HG02798 (cell line): Measurements from ENCODE around the gene SQOR.

ENCODE experiments used
- ATAC-seq: cut with Tn5 transposase; IDR thresholded peaks from one replicate; pipeline ENCODE4 v1.9.1; 2021; ENCODE audit warnings: mild to moderate bottlenecking; ENCODE audit not compliant: unreplicated experiment, poor library complexity

Gene SQOR

GRCh38 chr15:45657254-45657653 is 22.4 kb downstream of the SQOR start:
- ATAC-seq, result no peak

- ATAC-seq, result no peak
These were observed 23.1 kb downstream of the SQOR start for GRCh38 chr15:45657764-45658545.

- ATAC-seq, result no peak
These were observed 25.6 kb downstream of the SQOR start for GRCh38 chr15:45660231-45660979.

- no peak for ATAC-seq
These were observed 27.5 kb downstream of the SQOR start for GRCh38 chr15:45662375-45662774.

GRCh38 chr15:45664451-45664850 is 29.6 kb downstream of the SQOR start:
- ATAC-seq, result no peak

GRCh38 chr15:45665261-45665660 is 30.4 kb downstream of the SQOR start:
- no peak for ATAC-seq

- no peak for ATAC-seq
These were observed 31.5 kb downstream of the SQOR start for GRCh38 chr15:45666119-45666875.

- ATAC-seq, result no peak
These were observed 32.2 kb downstream of the SQOR start for GRCh38 chr15:45667002-45667401.

GRCh38 chr15:45668386-45668785 is 33.6 kb downstream of the SQOR start:
- ATAC-seq, result no peak

GRCh38 chr15:45669422-45669821 is 34.6 kb downstream of the SQOR start:
- no peak for ATAC-seq

- ATAC-seq, result no peak
These were observed 35.3 kb downstream of the SQOR start for GRCh38 chr15:45670091-45670490.

- no peak for ATAC-seq
These were observed 35.7 kb downstream of the SQOR start for GRCh38 chr15:45670511-45670910.

GRCh38 chr15:45674677-45675076 is 39.8 kb downstream of the SQOR start:
- ATAC-seq, result no peak

GRCh38 chr15:45677797-45678196 is 43.0 kb downstream of the SQOR start:
- no peak for ATAC-seq

GRCh38 chr15:45678459-45679178 is 43.8 kb downstream of the SQOR start:
- no peak for ATAC-seq

- ATAC-seq, result no peak
These were observed 49.7 kb downstream of the SQOR start for GRCh38 chr15:45684533-45684932.

GRCh38 chr15:45689616-45690015 is 54.8 kb downstream of the SQOR start:
- ATAC-seq, result no peak

GRCh38 chr15:45690581-45691260 is 55.9 kb downstream of the SQOR start:
- ATAC-seq, result no peak

GRCh38 chr15:45701108-45701507 is 66.3 kb downstream of the SQOR start:
- ATAC-seq, result no peak

GRCh38 chr15:45702041-45702440 is 67.2 kb downstream of the SQOR start:
- no peak for ATAC-seq
